Neural cell (in vitro differentiated cells): ENCODE measurements around the gene PPIL6.

Source experiments
- CTCF ChIP-seq: fragments of 450-650 bp; IDR thresholded peaks from 2 replicates; pipeline ENCODE4 v1.5.1; 2014; ENCODE audit warnings: antibody characterized with exemption, mild to moderate bottlenecking, moderate library complexity; ENCODE audit not compliant: poor library complexity, severe bottlenecking
- EZH2 ChIP-seq: fragments of 200-600, 300-800 bp; shearing (Covaris generic), sonication (generic); IDR thresholded peaks from 2 replicates; pipeline ENCODE4 v1.6.1; 2014; ENCODE audit warnings: antibody characterized with exemption, low read length, borderline replicate concordance, mild to moderate bottlenecking; ENCODE audit not compliant: insufficient read depth, poor library complexity, severe bottlenecking
- SMC3 ChIP-seq: fragments of 450-650 bp; conservative IDR thresholded peaks from 2 replicates; pipeline ENCODE4 v1.6.1; 2014; ENCODE audit warnings: antibody characterized with exemption, mild to moderate bottlenecking, moderate library complexity; ENCODE audit not compliant: poor library complexity

DNA sequence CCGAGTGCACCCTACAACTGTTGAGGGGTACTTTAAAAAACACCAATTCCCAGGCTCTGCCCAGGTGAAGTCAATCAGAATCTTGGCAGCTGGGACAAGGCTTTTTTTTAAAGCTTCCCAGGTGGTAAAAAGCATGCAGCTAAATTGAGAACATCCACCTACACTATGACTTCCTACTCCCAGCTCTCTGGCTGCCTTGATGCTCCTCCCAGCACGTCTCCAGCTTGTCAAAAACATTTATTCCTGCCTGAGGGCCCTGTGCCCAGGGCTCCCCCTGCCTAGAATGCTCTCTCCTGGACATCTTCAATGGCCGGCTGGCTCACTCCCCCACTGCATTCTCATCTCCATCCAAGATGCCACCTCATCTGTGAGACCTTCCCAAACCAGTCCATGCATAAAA lies 32.7 kb upstream of the PPIL6 start:
- no peak for TF ChIP-seq EZH2
- no peak for TF ChIP-seq CTCF
- no peak for TF ChIP-seq SMC3
